Osteocyte (in vitro differentiated cells): Measurements from ENCODE around the gene C1orf159. TPM values are rescaled to one million over a fixed set of nuclear protein-coding genes. Genes with fewer than 3 reads are reported as not detected.

Experiments used
- DNase-seq: peaks from one replicate; pipeline ENCODE4 v3.0.0; 2021; ENCODE audit warnings: mixed read lengths; ENCODE audit not compliant: unreplicated experiment; ENCODE audit errors: extremely low spot score
- H3K27ac Mint-ChIP-seq: one replicate; pipeline ENCODE4 v1.8.0; 2021; ENCODE audit warnings: mild to moderate bottlenecking, mixed read lengths; ENCODE audit not compliant: unreplicated experiment
- H3K27me3 Mint-ChIP-seq: one replicate; pipeline ENCODE4 v1.8.0; 2021; ENCODE audit warnings: mixed read lengths; ENCODE audit not compliant: unreplicated experiment
- H3K36me3 Mint-ChIP-seq: one replicate; pipeline ENCODE4 v1.8.0; 2021; ENCODE audit warnings: mixed read lengths; ENCODE audit not compliant: unreplicated experiment
- H3K4me1 Mint-ChIP-seq: one replicate; pipeline ENCODE4 v1.8.0; 2021; ENCODE audit warnings: mixed read lengths; ENCODE audit not compliant: unreplicated experiment
- H3K4me3 Mint-ChIP-seq: one replicate; pipeline ENCODE4 v1.8.0; 2021; ENCODE audit warnings: mild to moderate bottlenecking, moderate library complexity, mixed read lengths; ENCODE audit not compliant: unreplicated experiment
- H3K9me3 Mint-ChIP-seq: one replicate; pipeline ENCODE4 v1.8.0; 2021; ENCODE audit warnings: mixed read lengths; ENCODE audit not compliant: unreplicated experiment
- total RNA-seq: library from RNA; stranded (reverse); gene quantifications from 2 replicates; pipeline ENCODE4 v1.2.1, GENCODE V29; 2021
- TF ChIP-seq, protein P1 (sequence below): fragments of 200-600 bp; sonication (generic); IDR thresholded peaks from 2 replicates; pipeline ENCODE4 v1.5.0; 2021; ENCODE audit warnings: antibody characterized with exemption, mild to moderate bottlenecking, moderate library complexity

Gene C1orf159
- total RNA-seq, 1 donor from 2014 or later: 16.9 TPM

DNA sequence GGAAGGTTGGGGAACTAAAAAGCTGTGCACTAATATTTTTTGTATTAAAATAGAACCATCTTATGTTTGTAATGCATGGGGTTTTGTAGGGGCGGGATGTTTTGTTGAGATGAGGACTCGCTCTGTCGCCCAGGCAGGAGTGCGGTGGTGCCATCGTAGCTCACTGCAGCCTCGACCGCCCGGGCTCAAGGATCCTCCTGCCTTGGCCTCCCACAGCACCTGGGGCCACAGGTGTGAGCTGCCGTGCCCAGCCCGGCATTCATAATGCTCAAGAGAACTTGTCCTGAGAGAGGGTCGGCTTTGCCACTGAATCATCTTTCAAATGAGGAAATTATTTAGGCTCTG, 3.0 kb upstream of the C1orf159 start:
- no peak for DNase-seq
- Mint-ChIP-seq H3K9me3 (no peaks in the 10 kb centered on the region), H3K4me3 (no peak overlapping the region), H3K36me3 (no peaks in the 10 kb centered on the region), H3K4me1 (peaks cover 13% of the 10 kb centered on the region), H3K27ac (no peak overlapping the region), H3K27me3 (peaks cover 4% of the 10 kb centered on the region)
- TF ChIP-seq, protein P1, sequence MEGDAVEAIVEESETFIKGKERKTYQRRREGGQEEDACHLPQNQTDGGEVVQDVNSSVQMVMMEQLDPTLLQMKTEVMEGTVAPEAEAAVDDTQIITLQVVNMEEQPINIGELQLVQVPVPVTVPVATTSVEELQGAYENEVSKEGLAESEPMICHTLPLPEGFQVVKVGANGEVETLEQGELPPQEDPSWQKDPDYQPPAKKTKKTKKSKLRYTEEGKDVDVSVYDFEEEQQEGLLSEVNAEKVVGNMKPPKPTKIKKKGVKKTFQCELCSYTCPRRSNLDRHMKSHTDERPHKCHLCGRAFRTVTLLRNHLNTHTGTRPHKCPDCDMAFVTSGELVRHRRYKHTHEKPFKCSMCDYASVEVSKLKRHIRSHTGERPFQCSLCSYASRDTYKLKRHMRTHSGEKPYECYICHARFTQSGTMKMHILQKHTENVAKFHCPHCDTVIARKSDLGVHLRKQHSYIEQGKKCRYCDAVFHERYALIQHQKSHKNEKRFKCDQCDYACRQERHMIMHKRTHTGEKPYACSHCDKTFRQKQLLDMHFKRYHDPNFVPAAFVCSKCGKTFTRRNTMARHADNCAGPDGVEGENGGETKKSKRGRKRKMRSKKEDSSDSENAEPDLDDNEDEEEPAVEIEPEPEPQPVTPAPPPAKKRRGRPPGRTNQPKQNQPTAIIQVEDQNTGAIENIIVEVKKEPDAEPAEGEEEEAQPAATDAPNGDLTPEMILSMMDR: no peak

DNA sequence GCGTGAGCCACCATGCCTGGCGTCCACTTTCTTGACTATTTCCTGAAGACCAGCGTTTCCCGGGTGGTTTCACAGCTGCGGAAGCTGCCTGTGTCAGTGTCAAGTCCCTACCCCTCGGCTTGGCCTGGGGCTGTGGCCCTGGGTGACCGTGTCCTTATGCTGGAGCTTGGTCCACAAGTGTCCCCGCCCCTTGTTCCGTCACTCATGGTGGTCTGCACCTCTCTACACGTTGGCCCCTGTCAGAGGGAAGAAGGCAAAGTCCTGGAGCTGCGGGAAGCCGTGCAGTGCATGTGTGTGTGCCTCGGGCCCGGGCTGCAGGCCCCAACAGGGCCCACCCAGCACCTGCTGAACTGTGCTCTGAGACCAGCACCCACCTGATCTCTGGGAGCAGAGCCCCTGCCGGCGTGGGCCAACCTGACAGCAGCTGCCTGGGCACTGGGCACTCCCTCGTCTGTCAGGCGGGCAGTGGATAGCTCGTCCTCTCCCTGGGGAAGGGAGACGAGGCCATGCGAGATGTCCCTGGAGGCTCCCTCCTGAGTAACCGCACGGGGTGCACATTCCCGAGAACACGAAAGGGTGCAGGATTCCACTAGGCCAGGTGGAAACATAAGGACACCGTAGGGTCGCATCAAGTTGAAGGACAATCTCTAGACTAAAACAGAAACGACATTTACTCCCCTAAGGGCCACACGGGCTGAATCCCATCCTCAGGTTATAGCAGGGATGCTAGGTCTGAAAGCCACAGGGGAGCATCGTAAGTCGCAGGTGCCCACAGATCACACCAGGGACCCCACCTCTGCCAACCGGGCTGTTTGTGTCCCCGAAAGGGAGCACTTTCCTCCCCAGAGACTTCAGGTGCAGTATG, 2.4 kb upstream of the C1orf159 start:
- H3K9me3 Mint-ChIP-seq: no peaks in the 10 kb centered on the region
- DNase-seq: no peak
- TF ChIP-seq, protein P1: no peak
- H3K4me1 Mint-ChIP-seq: peaks cover 13% of the 10 kb centered on the region
- no peak overlapping the region for H3K27ac Mint-ChIP-seq
- no peak overlapping the region for H3K4me3 Mint-ChIP-seq
- H3K36me3 Mint-ChIP-seq: peaks cover 2% of the 10 kb centered on the region
- H3K27me3 Mint-ChIP-seq: peaks cover 4% of the 10 kb centered on the region

DNA sequence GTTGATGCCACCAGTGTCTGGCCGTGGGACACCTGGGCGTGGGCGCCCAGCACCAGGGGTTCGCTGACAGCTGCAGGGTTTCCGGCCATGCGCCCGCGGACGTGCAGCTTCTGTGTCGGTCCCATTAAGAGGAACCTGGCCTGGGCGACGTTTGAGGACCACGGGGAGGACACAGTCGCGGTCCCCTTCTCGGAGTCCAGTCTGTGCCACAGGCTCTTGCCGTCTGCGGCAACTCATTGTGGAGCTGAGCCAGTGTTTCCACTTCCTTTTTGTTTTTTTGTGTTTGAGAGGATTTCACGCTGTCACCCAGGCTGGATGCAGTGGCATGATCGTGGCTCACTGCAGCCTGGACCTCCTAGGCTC, 1.6 kb upstream of the C1orf159 start:
- Mint-ChIP-seq H3K27me3 (peaks cover 4% of the 10 kb centered on the region), H3K4me3 (peak overlapping the region; percentile 59), H3K9me3 (no peaks in the 10 kb centered on the region), H3K36me3 (peaks cover 4% of the 10 kb centered on the region), H3K27ac (no peak overlapping the region), H3K4me1 (peaks cover 10% of the 10 kb centered on the region)
- TF ChIP-seq, protein P1: no peak
- DNase-seq: no peak

DNA sequence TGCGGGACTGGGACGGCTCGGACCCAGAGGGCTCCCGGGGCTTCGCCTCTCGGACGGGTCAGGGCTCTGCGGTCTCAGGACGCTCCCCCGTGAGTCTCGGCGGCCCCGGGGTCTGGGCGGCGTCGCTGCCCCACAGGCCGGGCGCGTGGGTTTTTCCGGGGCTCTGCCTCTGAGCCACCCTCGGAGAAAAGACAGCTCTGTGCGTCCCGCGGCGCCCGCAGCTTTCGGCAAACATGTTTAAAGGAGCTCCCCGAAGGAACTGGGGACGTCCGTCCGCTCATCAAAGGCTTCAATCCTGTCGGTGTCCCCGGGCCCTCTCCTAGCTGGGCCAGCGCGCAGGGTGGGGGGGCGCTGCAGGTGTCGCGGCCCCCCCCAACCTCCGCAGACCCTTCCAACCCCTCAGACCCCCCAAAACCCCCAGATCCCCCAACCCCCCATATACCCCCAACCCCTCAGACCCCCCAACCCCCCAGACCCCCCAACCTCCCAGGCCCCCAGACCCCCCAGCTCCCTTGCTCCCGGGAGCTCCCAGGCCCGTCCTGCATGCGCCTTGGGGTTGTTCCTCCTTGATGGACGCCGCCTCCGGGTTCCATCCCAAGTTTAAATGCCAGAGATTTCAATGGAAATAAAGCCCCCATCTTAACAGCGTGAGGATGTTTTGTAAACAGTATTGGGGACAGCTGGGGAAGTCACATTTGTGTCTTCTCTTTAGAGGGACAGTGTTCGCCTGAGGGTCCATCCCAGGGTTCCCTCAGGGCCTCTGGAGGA, 996 bp upstream of the C1orf159 start:
- no peaks in the 10 kb centered on the region for H3K9me3 Mint-ChIP-seq
- no peak overlapping the region for H3K27ac Mint-ChIP-seq
- H3K4me3 Mint-ChIP-seq: peak overlapping the region; percentile 52
- no peak for DNase-seq
- H3K27me3 Mint-ChIP-seq: peaks cover 4% of the 10 kb centered on the region
- TF ChIP-seq, protein P1: no peak
- H3K36me3 Mint-ChIP-seq: peaks cover 4% of the 10 kb centered on the region
- peaks cover 10% of the 10 kb centered on the region for H3K4me1 Mint-ChIP-seq

DNA sequence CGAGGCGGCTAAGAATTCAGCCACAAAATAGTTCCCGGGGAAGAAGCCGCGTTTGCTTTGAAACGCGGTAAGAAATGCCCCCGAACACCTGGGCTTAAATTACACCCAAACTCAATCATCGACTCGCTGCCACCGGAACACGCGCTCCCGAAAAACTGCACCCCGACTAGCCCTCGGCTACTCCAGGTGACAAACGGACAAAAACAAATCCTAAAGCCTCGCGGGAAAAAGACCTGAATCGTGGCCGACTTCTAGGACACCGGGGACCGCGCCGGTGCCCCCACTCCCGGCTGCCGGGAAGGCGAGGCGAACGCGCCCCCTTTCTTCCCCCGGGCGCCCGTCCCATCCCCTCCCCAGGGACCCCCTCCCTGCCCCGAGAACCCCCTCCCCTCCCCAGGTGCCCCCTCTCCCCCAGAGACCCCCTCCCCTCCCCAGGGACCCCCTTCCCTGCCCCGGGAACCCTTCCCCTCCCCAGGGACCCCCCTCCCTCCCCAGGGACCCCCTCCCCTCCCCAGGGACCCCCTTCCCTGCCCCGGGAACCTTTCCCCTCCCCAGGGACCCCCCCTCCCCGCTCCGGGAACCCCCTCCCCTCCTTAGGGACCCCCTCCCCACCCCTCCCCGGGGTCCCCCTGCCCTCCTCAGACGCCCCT, 628 bp downstream of the C1orf159 start:
- Mint-ChIP-seq H3K27ac (peak overlapping the region; percentile 59), H3K4me3 (peak overlapping the region; percentile 74), H3K36me3 (peaks cover 4% of the 10 kb centered on the region), H3K4me1 (peaks cover 10% of the 10 kb centered on the region), H3K27me3 (peaks cover 4% of the 10 kb centered on the region), H3K9me3 (no peaks in the 10 kb centered on the region)
- TF ChIP-seq, protein P1: no peak
- no peak for DNase-seq
